ENCODE data around the gene TGIF1. TPM values are rescaled to one million over a fixed set of nuclear protein-coding genes. Genes with fewer than 3 reads are reported as not detected.
"Not testable (repeated sequence)": the region's sequence is repeated elsewhere in the genome, so short reads cannot be mapped to it uniquely, and the experiment has no call there.

The TGIF1 gene
- total and polyA plus RNA-seq, 10 of the 15 experiments (the other 5 are each of a cell fraction or from before 2014, with no cell fraction given) = 1.8 to 8.5 (median 6.4) TPM

DNA sequence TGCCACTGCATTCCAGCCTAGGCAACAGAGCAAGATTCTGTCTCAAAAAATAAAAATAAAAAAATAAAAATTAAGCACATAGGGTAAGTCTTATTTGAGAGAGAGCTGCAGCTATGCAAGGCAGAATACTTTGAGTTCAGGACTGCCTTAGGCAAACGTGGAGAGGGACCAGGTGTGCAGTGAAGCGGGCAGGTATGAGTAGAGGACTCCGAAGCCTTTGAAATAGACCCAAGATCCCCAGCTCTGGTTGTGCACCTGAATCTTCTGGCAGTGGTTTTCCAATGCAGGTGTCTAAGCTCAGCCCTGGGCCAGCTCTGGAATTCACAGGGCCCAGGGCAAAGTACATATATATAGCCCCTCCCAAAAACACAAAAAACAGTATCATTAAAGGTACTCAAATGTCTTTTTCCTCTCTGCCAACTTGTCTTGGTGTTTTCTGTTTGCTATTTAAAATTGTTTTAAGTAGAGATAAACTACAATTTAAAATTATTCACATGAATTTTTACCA is 21.2 kb downstream of the TGIF1 start (continued):
- TF ChIP-seq, protein P1, sequence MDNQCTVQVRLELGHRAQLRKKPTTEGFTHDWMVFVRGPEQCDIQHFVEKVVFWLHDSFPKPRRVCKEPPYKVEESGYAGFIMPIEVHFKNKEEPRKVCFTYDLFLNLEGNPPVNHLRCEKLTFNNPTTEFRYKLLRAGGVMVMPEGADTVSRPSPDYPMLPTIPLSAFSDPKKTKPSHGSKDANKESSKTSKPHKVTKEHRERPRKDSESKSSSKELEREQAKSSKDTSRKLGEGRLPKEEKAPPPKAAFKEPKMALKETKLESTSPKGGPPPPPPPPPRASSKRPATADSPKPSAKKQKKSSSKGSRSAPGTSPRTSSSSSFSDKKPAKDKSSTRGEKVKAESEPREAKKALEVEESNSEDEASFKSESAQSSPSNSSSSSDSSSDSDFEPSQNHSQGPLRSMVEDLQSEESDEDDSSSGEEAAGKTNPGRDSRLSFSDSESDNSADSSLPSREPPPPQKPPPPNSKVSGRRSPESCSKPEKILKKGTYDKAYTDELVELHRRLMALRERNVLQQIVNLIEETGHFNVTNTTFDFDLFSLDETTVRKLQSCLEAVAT (IDR thresholded peaks at IDR 0.05) = no peak
- TF ChIP-seq SMAD1 (IDR thresholded peaks at IDR 0.05; ENCODE audit: low read depth, partially characterized antibody) (no peak), PAX8 (IDR thresholded peaks at IDR 0.05) (no peak), NR2C2 (IDR thresholded peaks at IDR 0.05; ENCODE audit: borderline replicate concordance, control insufficient read depth, insufficient read length, low read depth) (no peak), SREBF2 (IDR thresholded peaks at IDR 0.05; ENCODE audit: low read length) (no peak)

DNA sequence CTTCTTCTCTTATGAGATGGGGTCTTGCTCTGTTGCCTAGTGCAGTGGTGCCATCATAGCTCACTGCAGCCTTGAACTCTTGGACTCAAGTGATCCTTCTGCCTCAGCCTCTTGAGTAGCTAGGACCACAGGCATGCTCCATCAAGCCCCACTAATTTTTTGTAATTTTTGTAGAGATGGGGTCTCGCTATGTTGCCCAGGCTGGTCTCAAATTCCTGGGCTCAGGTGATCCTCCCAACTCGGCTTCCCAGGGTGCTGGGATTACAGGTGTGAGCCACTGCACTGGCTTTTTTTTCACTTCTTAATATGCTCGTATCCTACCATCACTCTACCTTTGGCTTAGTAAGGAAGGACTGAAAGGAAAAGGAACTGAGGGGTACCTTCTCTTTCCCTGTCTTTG is 22.1 kb downstream of the TGIF1 start:
- ChIA-PET CTCF (interaction anchor here (2.2 kb wide), 1 partner anchor 113 kb away, joined by 13 read pairs; no protein-coding TSS in a partner anchor), SMC1A (ENCODE audit: uncharacterized antibody, unreplicated experiment) (interaction anchor here (1.7 to 2.1 kb wide), 3 partner anchors 9 to 13 kb away, joined by 6 to 16 read pairs (median 10); no protein-coding TSS in a partner anchor), POLR2A (interaction anchor here (0.6 to 0.7 kb wide), 2 partner anchors 43 to 411 kb away, joined by 3 to 8 read pairs; no protein-coding TSS in a partner anchor)
- H3K4me1 ChIP-seq (ENCODE audit: control insufficient read depth, insufficient read depth, low read length); in situ Hi-C loops (cut with MboI); BruUV-seq (replicated peaks); FAIRE-seq; H3K9me3 ChIP-seq (replicated peaks; ENCODE audit: control insufficient read depth, insufficient read depth, low read length); H4K20me1 ChIP-seq (ENCODE audit: control insufficient read depth, insufficient read depth); H3K79me2 ChIP-seq (ENCODE audit: control insufficient read depth, insufficient read depth, low read length); ATAC-seq; DNase-seq (ENCODE audit: low read depth, low spot score); H3K4me2 ChIP-seq (ENCODE audit: control insufficient read depth, insufficient read depth); H3K27me3 ChIP-seq (replicated peaks in 1 of 2; ENCODE audit: control insufficient read depth in 2 of 2, insufficient read depth in 2 of 2, low read length in 1 of 2); H3K27ac ChIP-seq (ENCODE audit: control insufficient read depth, insufficient read depth); H3K9ac ChIP-seq (ENCODE audit: control insufficient read depth, insufficient read depth, low read length); intact Hi-C loops (cut with micrococcal nuclease; ENCODE audit: unreplicated experiment); H3K4me3 ChIP-seq; RAD21 ChIA-PET (ENCODE audit: unreplicated experiment); H3K36me3 ChIP-seq (ENCODE audit: control insufficient read depth in 2 of 2, insufficient read depth in 2 of 2, low read length in 1 of 2); H2AFZ ChIP-seq (ENCODE audit: control insufficient read depth, low read depth, low read length): not testable (repeated sequence)
- WGBS (ENCODE audit: insufficient coverage, insufficient replicate concordance, low lambda C conversion rate, missing lambda C conversion rate) = 42% methylated on average over 3 of the region's 3 CpGs

Measured in GM12878 (cell line).